Activated CD4-positive, alpha-beta T cell treated with anti-CD3 and anti-CD28 coated beads, Interleukin-2, amount 10 ng/mL, durations not matched to agents 24 days and 14 days (primary cell): ENCODE measurements around the gene MRPS34. TPM values are rescaled to one million over a fixed set of nuclear protein-coding genes. Genes with fewer than 3 reads are reported as not detected.

ENCODE experiments used
- DNase-seq: peaks from one replicate; pipeline ENCODE4 v3.0.0; 2022
- H3K27ac Mint-ChIP-seq: one replicate; pipeline ENCODE4 v1.8.0; 2022; ENCODE audit warnings: mild to moderate bottlenecking, mixed read lengths
- H3K27me3 Mint-ChIP-seq: one replicate; pipeline ENCODE4 v1.8.0; 2022; ENCODE audit warnings: mixed read lengths
- H3K36me3 Mint-ChIP-seq: one replicate; pipeline ENCODE4 v1.8.0; 2022; ENCODE audit warnings: low read depth, mild to moderate bottlenecking, mixed read lengths
- H3K4me1 Mint-ChIP-seq: one replicate; pipeline ENCODE4 v1.8.0; 2021; ENCODE audit warnings: mixed read lengths
- H3K4me3 Mint-ChIP-seq: one replicate; pipeline ENCODE4 v1.8.0; 2022; ENCODE audit warnings: mild to moderate bottlenecking, moderate library complexity, mixed read lengths
- H3K9me3 Mint-ChIP-seq: one replicate; pipeline ENCODE4 v1.8.0; 2021; ENCODE audit warnings: mixed read lengths
- intact Hi-C: fragments of 100-400 bp; cut with micrococcal nuclease; formaldehyde crosslinking; loops from one replicate; pipeline ENCODE4 v1.15.1; 2023
- total RNA-seq: library from RNA; stranded (reverse); gene quantifications from 2 replicates; pipeline ENCODE4 v1.2.3, GENCODE V29; 2022

The MRPS34 gene
- total RNA-seq, 1 donor from 2014 or later = 201 TPM

DNA sequence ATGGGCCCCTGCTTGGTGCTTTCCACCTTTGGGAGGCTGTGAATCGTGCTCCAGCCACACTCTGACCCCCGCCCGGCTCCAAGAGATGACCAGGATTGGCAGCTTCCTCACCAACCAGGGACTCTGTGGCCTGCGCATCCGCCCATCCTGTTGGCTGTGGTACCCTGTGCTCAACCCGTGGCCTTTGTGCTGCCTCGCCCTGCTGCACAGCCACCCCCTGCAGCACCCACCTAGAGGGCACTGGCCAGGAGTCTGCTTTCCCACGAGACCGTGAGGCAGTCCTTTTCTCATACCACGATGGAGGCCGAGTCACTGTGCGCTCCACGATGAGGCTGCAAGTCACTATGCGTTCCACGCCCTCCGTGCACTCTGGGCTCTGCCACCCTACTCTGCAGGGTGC is 21.0 kb downstream of the MRPS34 start:
- intact Hi-C loops = no loop called here
- peaks cover 3% of the 10 kb centered on the region for H3K4me1 Mint-ChIP-seq
- H3K4me3 Mint-ChIP-seq = no peak overlapping the region
- DNase-seq = no peak
- H3K27ac Mint-ChIP-seq = no peak overlapping the region
- H3K27me3 Mint-ChIP-seq = no peaks in the 10 kb centered on the region
- H3K9me3 Mint-ChIP-seq = no peaks in the 10 kb centered on the region
- H3K36me3 Mint-ChIP-seq = peaks cover 13% of the 10 kb centered on the region

DNA sequence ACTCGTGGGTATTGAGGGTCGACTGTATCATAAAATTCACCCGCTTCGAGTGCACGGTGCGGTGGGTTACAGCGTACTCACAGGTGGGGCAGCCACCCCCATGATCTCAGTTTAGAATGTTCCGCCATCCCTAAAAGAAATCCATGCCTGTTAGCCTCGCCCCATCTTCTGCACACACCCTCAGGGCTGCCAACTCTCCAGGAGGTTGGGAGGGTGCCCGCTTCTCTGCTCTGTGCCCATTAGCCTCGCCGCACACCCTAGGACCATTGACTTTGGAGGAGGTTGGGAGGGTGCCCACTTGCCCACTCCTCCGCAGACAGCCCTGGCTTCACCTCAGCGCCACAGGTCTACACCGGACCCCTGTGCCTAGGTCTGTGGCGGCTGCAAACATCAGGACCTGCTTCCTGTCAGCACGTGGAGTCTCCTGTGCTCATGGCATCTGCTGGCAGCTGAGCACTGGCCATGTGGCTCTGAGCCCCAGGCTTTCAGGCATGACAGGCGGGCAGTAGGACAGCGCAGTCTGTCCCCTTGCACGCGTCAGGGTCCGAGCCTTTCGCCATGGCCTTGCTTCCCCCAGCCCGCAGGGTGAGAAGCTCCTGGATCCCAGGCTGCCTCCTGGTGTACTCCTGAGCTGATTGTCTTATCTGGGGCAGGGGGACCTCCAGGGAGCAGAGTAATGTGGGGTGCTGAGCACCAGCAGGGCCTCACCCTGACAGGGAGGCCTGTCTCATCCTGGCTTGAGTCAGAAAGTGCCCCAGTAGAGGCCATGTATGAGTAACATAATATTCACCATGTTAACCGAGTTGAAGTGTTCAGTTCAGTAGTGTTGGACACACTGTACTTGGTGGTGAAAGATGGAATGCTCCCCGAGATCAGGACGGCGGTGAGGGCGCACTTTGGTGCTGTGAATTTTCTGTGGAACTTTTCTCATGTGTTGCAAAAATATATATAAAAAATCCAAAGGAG is 23.5 kb downstream of the MRPS34 start:
- Mint-ChIP-seq H3K4me1 (no peaks in the 10 kb centered on the region), H3K36me3 (peaks cover 8% of the 10 kb centered on the region), H3K9me3 (no peaks in the 10 kb centered on the region), H3K27me3 (no peaks in the 10 kb centered on the region), H3K27ac (no peak overlapping the region), H3K4me3 (no peak overlapping the region)
- no peak for DNase-seq
- intact Hi-C loops = no loop called here

DNA sequence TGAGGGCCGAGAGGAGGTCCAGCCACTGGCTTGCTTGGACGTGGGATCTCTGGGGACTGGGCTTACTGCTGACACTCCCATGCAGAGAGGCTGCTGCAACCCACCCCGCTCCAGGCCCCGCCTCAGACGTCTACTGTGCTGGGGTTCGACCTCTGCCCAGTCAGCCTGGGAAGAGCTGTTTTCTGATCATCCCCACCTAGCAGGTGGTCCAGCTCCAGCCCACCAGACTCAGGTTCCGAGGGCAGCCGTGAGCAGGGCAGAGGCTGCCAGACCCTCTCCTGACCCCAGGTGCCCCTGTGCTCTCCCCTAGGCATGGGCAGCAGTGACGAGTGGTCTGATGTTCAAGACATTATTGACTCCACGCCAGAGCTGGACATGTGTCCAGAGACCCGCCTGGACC is 25.0 kb downstream of the MRPS34 start:
- intact Hi-C loops = no loop called here
- no peaks in the 10 kb centered on the region for H3K27me3 Mint-ChIP-seq
- no peak overlapping the region for H3K4me3 Mint-ChIP-seq
- H3K9me3 Mint-ChIP-seq = no peaks in the 10 kb centered on the region
- peaks cover 7% of the 10 kb centered on the region for H3K36me3 Mint-ChIP-seq
- DNase-seq = no peak
- no peak overlapping the region for H3K27ac Mint-ChIP-seq
- H3K4me1 Mint-ChIP-seq = no peaks in the 10 kb centered on the region

- intact Hi-C loops = no loop called here
- no peak overlapping the region for H3K27ac Mint-ChIP-seq
- H3K36me3 Mint-ChIP-seq = peaks cover 7% of the 10 kb centered on the region
- H3K4me1 Mint-ChIP-seq = no peaks in the 10 kb centered on the region
- no peaks in the 10 kb centered on the region for H3K9me3 Mint-ChIP-seq
- DNase-seq = no peak
- no peak overlapping the region for H3K4me3 Mint-ChIP-seq
- no peaks in the 10 kb centered on the region for H3K27me3 Mint-ChIP-seq
These were observed 26.2 kb downstream of the MRPS34 start for GRCh38 chr16:1746693-1747195.

DNA sequence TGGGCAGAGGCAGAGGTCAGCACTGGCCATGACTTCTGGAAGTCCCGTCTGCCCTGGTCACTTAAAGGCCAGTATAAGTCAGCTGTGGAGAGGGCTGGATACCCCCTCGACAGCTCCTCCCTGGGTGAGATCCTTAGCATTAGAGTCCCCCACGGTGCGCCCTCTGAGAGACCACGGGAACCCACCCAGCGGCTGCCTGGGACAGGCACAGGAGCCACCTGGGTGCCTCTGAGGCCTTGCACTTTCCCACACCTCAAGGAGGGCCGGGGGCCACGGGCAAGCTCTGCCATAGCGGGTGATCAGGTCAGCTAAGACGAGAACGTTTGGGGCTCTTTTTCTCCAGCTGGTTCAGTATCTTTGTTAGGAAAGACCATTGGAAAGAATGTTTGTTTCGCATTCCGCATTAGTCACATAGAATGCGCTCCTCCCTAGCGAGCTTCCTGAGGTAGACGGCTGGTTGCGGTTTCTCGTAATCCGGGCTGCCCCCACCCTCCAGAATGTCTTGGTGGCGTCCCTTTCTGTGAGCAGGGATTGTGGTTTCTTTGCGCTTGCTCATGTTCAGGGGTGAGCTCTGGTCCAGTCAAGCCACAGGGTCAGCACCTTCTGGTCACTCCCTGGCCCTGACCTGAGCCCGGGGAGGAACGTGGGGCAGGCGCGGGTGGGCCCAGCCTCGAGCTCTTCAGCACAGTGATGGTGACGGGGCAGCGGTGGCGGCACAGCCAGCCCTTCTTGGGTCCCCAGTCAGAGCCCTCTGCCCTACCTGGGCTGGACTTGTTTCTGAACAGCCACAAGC is 26.8 kb downstream of the MRPS34 start:
- no peaks in the 10 kb centered on the region for H3K4me1 Mint-ChIP-seq
- H3K4me3 Mint-ChIP-seq = no peak overlapping the region
- no peak for DNase-seq
- intact Hi-C loops = no loop called here
- no peaks in the 10 kb centered on the region for H3K27me3 Mint-ChIP-seq
- no peaks in the 10 kb centered on the region for H3K9me3 Mint-ChIP-seq
- H3K36me3 Mint-ChIP-seq = peaks cover 9% of the 10 kb centered on the region
- no peak overlapping the region for H3K27ac Mint-ChIP-seq

DNA sequence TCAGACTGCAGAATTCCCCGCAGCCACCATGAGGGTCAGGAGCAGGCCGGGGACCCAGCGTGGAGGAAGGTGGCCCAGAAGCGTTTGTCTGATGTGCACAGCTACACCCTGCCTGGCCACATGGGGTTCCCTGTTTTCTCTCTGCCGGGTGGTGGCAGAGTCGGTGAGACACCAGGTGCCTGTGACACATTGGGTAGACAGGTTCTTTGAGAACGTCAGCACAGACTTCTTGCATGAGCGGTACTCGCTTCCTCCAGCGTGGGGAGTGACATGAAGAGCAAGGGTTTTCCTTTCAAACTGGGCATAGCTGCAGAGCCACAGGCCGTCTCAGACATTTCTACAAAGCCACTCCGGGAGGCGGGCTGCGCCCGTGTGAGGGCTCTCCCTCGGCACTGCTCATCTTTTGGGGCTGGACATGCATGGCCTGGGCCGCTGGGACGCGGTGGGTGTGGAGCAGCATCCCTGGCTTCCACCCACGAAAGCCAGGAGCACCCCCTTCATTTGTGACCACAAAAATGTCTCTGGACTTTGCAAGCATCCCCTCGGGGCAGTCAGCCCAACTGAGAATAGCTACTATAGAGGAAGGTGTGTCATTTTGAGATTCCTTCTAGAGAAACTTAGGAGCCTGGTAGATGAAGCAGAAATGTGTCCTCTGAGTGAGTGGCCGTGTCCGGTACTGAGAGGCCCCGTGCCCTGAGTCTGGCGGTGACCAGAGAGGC is 27.6 kb downstream of the MRPS34 start:
- no peak for DNase-seq
- Mint-ChIP-seq H3K4me3 (no peak overlapping the region), H3K9me3 (no peaks in the 10 kb centered on the region), H3K27ac (no peak overlapping the region), H3K36me3 (peaks cover 9% of the 10 kb centered on the region), H3K27me3 (no peaks in the 10 kb centered on the region), H3K4me1 (no peaks in the 10 kb centered on the region)
- intact Hi-C loops = no loop called here

- intact Hi-C loops = no loop called here
- Mint-ChIP-seq H3K9me3 (no peaks in the 10 kb centered on the region), H3K27ac (no peak overlapping the region), H3K36me3 (peaks cover 9% of the 10 kb centered on the region), H3K4me3 (no peak overlapping the region), H3K4me1 (no peaks in the 10 kb centered on the region), H3K27me3 (no peaks in the 10 kb centered on the region)
- no peak for DNase-seq
These were observed 28.5 kb downstream of the MRPS34 start for GRCh38 chr16:1744338-1744840.

GRCh38 chr16:1743376-1744337 is 29.3 kb downstream of the MRPS34 start:
- Mint-ChIP-seq H3K4me3 (no peak overlapping the region), H3K9me3 (no peaks in the 10 kb centered on the region), H3K36me3 (peaks cover 6% of the 10 kb centered on the region), H3K27ac (no peak overlapping the region), H3K4me1 (no peaks in the 10 kb centered on the region), H3K27me3 (no peaks in the 10 kb centered on the region)
- intact Hi-C loops = no loop called here
- DNase-seq = no peak

DNA sequence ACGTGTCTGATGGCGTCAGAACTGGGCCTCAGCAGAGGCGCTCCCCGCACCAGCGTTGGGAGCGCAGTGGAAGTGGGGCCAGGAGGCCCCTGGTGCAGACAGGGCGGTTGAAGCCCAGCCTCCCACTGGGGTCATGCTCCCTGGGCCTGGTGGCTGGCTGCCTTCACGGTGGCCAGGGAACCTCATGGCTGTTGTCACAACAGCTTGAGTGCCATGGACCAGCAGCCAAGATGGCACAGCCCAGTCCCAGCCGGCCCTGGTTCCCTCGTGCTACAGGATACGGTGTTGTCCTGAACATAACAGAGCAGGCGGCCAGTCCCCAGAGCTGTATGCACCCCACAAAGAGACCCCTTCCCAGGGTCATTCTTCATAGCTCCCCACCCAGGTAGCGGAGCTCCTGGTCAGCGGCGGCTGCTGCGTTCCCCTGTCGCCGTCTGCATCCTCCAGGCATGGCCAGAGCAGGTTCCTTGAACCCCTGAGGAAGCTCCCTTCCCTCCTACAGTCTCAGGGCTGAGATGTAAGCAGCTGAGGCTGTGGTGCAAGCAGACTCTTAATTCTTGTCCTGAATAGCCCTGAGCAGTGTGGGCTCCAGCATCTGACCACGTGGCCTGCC is 31.3 kb downstream of the MRPS34 start:
- no peak for DNase-seq
- H3K9me3 Mint-ChIP-seq = no peaks in the 10 kb centered on the region
- no peaks in the 10 kb centered on the region for H3K4me1 Mint-ChIP-seq
- intact Hi-C loops = no loop called here
- H3K27ac Mint-ChIP-seq = no peak overlapping the region
- no peak overlapping the region for H3K4me3 Mint-ChIP-seq
- peaks cover 4% of the 10 kb centered on the region for H3K36me3 Mint-ChIP-seq
- H3K27me3 Mint-ChIP-seq = no peaks in the 10 kb centered on the region

DNA sequence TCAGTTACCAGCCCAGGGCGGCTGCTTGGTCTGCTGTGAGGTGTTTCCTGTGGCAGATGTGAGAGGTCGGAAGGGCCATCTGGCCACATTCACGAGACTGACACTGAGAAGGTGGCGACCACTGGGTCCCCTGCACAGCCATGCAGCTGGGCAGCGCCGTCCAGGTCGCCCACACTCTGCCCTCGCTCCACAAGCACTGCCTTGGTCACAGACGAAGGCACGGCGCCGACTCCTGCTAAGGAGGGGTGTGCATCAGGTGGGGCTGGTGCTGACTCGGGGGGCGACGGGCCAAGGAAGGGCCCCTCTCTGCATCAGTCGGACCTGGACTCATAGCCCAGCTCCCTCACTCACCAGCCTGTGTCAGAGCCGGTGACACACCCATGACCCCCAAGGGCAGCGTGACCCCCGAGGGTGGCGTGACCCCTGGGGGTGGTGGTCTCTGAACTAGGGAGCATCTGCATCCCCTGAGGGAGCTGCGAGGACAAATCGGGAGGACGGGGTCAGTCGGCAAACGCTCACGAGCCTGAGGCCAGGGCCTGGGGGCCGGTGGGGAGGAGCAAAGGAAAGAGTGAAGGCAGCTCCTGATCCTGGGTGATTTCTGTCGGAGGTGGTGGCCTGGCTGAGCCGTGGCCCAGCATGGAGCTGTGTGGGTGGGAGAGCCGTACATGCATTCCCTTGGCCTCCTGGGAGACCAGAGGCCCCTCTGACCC is 32.0 kb downstream of the MRPS34 start:
- Mint-ChIP-seq H3K27me3 (no peaks in the 10 kb centered on the region), H3K9me3 (no peaks in the 10 kb centered on the region), H3K4me1 (no peaks in the 10 kb centered on the region), H3K36me3 (peaks cover 4% of the 10 kb centered on the region), H3K27ac (no peak overlapping the region), H3K4me3 (no peak overlapping the region)
- intact Hi-C loops = no loop called here
- no peak for DNase-seq

GRCh38 chr16:1740234-1740633 is 32.7 kb downstream of the MRPS34 start:
- Mint-ChIP-seq H3K27ac (no peak overlapping the region), H3K4me3 (no peak overlapping the region), H3K4me1 (no peaks in the 10 kb centered on the region), H3K27me3 (no peaks in the 10 kb centered on the region), H3K9me3 (no peaks in the 10 kb centered on the region), H3K36me3 (peaks cover 2% of the 10 kb centered on the region)
- DNase-seq = no peak
- intact Hi-C loops = no loop called here

DNA sequence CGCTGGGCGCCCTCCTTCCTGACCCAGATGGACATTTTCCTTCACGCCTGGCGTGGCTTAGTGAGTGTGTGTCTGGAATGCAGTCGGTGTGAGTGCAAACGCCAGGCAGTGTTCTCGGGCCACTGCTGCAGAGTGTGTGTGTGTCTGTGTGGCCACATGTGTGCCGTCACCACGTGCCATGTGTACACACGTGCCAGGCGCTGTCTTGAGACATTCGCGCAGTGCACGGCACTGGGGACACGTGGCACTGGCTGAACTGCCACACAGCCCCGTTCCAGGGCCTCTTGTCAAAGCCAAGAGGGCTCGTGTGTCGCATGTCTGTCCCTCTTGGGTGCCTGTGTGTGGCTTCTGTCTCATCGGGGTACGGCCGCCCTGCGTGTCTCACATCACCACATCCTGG is 38.1 kb downstream of the MRPS34 start:
- no peaks in the 10 kb centered on the region for H3K4me1 Mint-ChIP-seq
- intact Hi-C loops = no loop called here
- no peaks in the 10 kb centered on the region for H3K9me3 Mint-ChIP-seq
- peaks cover 12% of the 10 kb centered on the region for H3K36me3 Mint-ChIP-seq
- H3K4me3 Mint-ChIP-seq = no peak overlapping the region
- DNase-seq = no peak
- no peak overlapping the region for H3K27ac Mint-ChIP-seq
- no peaks in the 10 kb centered on the region for H3K27me3 Mint-ChIP-seq
